H1 (cell line): ENCODE data around the gene ASAP3. TPM values are rescaled to one million over a fixed set of nuclear protein-coding genes. Genes with fewer than 3 reads are reported as not detected.

Experiments used
- polyA plus RNA-seq, 7 experiments: library from polyadenylated mRNA; depleted of rRNA in 3 of 7; stranded (reverse) in 5 of 7; unstranded in 2 of 7; fragments of >200 nt in 5 of 7; fragments of 200-250 nt in 2 of 7; gene quantifications; 1 replicate in 5 of 7; 2 replicates in 1 of 7; 4 replicates in 1 of 7; pipeline versions ENCODE4 v1.2.1 to v1.2.3, GENCODE V29; 2011 to 2013; ENCODE audit warnings: missing spikeins in 2 of 7, mixed read lengths in 2 of 7
- total RNA-seq: library from RNA; stranded (reverse); fragmentation: NEBNext Ultra II Directional; extraction: Animal tissue kit (Norgen Biotek cat#: 25700); gene quantifications from 2 replicates; pipeline ENCODE4 v1.2.1, GENCODE V29; 2021
- TF ChIP-seq, protein P1 (sequence below): IDR thresholded peaks from 2 replicates; pipeline ENCODE4 v1.6.1; 2012; ENCODE audit warnings: inconsistent platforms

Gene ASAP3
- total and polyA plus RNA-seq, 2 of the 8 experiments (the other 6 are each of a cell fraction or from before 2014, with no cell fraction given): 53.1 to 58.0 TPM

DNA sequence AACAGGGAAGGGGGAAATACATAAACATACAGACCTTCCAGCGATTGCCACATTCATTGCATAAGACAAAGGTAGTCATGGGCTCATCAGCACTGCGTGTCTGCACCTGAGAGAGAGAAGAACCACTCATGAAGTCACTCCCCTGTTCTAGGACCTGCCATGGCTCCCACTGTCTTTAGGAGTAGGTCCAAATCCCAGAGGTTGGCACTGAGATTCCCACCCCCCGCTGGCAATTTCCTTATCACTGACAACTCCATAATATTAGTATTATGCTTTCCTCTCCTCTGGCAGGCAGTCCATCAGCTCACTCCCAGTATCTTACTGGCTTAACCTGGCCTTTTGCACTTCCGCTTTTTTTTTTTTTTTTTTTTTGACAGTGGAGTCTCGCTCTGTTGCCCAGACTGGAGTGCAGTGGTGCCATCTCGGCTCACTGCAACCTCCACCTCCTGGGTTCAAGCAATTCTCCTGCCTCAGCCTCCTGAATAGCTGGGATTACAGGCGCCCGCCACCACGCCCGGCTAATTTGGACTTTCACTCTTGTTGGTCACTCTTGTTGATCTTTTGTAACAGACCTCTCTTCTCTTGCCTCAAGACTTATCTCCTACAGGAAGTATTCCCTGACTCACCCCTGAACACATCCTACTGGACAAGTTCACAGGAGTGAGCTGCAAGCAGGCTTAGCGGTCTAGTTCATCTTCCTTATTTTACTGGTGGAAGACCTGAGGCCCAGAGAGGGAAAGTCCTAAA is 99.5 kb downstream of the ASAP3 start (continued):
- TF ChIP-seq, protein P1, sequence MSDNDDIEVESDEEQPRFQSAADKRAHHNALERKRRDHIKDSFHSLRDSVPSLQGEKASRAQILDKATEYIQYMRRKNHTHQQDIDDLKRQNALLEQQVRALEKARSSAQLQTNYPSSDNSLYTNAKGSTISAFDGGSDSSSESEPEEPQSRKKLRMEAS: no peak
